ENCODE results near the gene RHPN2.
"Not testable (repeated sequence)": the region's sequence is repeated elsewhere in the genome, so short reads cannot be mapped to it uniquely, and the experiment has no call there.

The RHPN2 gene

DNA sequence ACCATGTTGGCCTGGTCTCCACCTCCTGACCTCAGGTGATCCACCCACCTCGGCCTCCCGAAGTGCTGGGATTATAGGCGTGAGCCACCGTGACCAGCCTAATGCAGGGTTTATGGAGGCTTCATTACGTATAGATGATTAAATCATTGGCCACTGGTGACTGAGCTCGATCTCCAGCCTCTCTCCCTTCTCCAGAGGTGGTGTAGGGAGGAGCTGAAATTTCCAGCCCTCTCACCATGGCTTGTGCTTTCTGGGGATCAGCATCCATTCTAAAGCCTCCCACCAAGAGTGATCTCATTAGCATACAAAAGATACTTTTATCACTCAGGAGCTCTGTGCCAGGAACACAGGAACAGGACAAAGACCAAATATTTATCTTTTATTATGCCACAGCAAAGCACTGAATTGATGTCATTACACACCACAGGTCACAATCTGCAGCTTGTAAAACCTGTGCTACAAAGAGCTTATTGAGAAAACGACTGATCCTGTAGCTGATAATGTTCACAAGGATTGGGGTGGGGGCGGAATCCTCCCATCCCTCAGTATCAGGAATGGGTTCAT is 32.4 kb downstream of the RHPN2 start:
- no peak for DNase-seq

DNA sequence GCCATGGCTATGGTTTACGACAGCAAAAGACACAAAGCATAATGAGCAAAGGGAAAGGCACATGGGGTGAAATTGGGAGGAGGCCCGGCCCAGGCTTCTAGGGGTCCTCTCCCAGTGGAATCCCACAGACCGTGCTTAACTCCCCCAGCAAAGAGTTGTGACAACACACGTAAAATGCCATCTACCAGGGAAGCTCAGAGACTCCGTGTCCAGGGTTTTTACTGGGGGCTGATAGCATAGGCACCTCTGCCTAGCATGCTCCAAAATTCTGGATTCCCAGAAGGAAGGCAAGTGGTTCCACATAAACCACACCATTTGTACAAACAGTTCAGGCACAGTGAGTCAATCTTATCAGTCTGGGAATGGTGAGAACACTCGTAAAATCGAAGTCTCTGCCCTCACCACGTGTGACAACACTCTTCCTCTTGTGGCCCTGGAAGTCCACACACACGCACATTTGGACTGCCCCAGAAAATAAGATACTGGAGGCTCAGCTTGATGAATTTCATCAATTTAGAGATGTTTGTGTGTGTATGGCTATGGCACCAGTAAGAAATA is 34.9 kb downstream of the RHPN2 start:
- DNase-seq: no peak

DNA sequence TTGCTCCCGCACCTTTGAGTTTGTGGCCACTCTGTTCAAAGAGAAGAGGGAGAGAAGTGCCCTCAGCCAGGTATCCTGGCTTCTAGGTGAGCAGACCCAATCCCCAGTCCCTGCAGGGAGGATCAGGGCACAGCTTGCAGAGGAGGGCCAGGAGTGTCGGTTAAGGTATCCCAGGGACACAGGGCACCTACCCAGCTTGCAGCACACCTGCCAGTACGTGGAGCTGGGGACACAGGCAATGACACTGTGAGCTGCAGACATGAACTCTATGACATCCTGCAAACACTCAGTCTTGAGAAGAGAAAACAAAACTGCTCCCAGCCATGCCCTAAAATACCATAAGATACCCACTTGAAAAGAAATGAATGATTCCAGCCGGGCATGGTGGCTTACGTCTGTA is 38.1 kb downstream of the RHPN2 start:
- not testable (repeated sequence) for DNase-seq

DNA sequence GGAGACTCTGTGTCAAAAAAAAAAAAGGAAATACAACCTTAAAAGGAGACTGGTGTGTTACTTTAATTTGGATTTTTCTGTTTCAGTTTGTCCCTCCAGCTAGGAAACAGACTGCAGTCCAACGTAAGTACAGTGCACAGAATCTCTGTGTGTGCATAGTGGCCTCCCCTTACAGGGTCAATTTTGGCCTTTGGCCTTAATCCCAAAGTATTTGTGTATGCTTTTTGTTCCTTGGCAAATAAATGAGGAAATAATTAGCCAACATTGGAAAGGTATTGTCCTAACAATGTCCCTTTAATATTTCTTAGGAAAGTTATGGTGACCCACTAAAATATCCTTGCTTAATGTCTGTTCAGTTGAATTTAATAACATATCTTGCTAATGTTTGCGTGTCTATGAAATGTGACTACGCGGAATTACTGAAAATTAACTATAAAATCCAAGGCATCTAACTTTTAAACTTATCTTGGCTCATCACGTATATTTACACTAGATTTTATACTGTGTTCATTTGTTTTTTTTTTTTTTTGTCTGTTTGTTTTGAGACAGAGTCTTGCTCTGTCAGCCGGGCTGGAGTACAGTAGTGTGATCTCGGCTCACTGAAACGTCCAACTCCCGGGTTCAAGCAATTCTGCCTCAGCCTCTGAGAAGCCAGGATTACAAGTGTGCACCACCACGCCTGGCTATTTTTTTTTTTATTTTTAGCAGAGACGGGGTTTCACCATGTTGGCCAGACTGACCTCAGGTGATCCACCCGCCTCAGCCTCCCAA is 39.0 kb downstream of the RHPN2 start:
- DNase-seq: not testable (repeated sequence)

DNA sequence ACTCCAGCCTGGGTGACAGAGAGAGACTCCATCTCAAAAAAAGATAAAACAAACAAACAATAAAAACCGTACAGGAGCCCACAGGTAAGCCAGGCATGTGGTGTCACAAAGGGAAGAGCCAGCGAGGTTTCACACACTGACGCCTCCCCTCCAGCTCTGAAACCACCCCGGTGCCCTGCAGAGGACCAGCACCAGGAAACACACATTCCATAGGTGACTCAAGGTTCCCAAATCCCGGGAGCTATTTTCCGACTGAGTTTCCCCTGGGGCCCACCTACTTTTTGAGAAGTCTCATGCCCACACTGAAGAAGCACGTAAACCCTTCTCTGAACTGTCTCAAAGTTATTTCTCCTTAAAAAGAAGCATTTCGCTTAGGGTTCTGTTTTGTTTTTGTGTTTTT is 40.3 kb downstream of the RHPN2 start:
- DNase-seq: no peak

DNA sequence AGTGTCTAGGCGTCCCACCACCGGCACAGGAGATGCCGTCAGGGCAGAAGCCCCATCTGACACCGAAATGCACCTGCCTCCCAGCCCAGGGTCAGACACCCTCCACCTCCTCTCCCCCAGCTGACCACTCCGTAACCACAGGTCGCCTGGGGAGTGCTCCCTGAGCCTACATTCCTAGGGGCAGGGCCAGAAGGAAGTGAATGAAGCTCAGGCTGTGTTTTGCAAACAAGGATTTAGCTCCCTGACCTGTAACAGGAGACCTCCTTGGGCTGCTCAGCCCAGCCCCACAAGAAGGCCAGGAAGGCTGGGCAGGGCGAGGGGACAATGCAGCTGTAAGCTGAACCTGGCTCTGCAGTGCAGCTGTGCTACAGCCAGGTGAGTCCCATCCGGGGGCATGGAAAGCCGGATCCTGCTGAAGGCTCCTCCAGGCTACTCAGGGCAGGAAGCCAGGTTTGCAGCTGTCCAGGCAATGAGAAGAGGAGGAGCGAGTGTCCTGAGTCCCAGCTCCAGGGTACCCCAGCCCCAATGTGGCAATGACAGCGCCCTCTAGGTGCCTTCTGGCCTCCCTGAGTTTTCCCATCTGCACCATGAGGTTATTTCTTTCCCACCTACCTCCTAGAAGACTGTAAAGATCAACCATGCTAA is 42.1 kb downstream of the RHPN2 start:
- DNase-seq: no peak

DNA sequence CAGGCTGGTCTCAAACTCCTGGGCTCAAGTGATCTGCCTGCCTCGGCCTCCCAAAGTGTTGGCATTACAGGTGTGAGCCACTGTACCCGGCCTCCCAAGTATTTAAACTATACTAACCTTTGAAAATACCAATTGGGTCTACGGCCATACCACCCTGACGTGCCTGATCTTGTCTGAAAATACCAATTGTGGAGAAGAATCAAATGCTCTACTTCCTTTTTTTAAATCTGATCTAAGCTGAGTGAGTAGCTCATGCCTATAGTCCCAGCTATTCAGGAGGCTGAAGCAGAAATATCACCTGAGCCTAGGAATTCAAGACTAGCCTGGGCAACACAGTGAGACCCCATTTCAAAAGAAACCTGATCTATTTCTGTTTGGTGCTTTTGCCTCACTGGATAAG is 53.8 kb downstream of the RHPN2 start:
- not testable (repeated sequence) for DNase-seq

DNA sequence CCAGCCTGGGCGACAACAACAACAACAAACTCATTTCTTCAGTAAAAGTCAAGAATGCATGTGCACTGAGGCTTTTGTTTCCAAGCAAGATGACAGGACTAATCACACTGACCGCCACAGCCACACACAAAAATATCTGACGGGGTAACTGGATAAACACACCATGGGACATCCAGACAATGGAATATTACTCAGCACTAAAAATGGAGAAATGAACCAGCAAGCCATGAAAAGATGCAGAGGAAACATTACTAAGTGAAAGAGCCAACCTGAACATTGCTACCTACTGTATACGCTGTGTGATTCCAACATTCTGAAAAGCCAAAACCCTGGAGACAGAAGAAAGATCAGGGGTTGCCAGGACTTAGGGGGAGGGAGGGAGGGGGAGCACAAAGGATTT is 56.0 kb downstream of the RHPN2 start:
- DNase-seq: no peak

DNA sequence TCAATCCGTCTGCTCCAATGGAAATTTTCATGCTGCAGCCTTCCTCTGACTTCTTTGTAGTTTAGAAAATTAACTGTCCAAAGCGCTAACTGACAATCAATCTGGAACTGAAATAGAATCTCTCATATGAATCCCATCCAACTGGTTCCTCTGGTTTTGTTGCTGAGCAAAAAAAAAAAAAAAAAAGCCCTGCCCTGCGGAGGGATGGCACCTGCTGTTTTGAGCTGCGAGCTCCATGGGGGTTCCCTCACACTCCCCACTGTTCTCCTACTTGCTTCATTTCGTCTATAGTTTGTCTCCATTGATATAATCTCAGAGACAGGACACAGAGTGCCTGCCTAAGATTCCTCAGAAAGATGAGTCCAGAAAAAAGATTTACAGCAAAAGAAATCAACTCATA is 59.2 kb downstream of the RHPN2 start:
- DNase-seq: no peak

DNA sequence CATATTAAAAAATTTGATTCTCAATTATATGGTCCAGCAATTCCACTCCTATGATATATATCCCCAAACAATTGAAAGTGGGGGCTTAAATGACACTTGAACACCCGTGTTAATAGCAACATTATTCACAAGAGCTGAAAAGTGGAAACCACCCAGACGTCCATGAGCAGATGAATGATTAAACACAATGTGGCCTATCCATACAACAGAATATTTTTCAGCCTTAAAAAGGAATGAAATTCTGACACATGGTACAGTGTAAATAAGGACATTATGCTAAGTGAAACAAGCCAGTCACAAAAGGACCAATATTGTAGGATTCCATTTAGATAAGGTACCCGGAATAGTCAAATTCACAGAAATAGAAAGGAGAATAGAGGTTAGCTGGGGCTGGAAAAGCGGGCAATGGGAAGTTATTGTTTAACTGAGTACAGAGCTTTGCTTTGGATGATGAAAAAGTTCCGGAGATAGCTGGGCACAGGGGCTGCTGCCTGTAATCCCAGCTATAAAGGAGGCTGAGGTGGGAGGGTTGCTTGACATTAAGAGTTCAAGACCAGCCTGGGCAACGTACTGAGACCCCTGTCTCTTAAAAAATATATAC is 61.2 kb downstream of the RHPN2 start:
- not testable (repeated sequence) for DNase-seq

DNA sequence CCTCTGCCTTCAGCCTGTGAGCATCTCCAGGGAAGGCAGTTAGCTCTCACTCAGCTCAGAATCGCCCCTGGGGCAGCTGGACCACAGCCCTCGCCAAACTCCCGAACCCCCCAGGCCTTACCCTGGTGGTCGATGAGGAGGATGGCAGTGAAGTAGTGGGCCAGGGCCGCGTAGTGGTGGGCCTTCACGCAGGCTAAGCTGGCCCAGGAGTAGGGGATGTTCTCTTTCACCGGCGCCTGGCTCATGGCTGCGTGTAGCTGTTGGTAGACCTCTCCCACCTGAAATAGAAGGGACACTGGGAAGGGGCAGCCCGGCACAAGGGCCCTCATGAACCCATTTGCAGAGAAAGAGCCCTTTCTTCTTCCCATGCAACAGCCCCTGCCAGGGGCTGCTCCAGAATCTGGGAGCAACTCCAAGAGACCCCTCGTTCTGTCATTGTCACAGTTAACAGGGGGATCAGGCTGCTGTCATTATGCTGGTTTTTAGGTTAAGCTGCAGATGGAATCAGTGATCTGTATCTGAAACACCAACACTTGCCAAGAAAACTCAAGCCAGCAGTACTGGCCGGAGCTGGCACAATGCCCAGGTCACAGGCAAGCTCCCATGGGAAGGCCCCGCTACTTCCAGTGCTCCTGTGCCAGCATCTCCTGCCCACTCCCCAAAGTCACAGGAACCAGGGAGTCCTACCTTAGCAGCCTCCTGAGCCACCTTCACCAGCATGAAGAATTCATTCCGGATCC is 62.4 kb downstream of the RHPN2 start:
- peak in 31 of 56 donors; percentile 2 to 51 (median 12) for DNase-seq

DNA sequence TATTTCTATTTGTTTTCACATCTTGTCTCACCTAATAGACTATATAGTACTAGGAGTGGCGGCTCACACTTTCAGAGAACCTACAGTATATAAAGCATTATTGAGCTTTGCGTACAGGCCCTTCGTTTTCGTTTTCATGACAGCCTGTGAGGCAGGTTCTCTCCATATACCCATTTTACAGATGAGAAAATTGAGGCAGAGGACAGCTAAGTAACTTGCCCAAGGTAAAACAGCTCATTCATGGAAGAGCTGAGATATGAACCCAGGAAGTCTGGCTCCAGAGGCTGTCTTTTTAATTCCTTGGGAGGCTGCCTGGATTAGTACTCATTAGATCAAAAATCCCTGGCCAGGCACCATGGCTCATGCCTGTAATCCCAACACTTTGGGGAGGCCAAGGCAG is 63.8 kb downstream of the RHPN2 start:
- no peak for DNase-seq

DNA sequence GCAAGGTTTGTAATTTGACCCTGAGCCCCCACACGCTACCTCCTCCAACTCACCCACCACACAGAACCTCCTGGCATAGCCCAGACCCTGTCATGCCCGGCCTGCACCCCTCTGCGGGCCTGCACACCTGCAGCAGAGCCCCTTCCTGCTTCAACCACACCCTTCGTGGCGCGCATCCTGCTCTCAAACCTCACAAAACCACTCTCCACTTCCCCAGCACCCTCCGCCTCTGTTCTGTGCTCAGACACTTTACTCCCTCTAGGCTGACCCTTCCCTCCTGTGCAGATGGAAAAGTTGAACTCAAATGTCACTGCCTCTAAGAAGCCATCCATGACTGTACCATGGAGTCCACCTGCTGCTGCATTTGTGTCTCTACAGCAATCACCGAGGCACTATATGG is 64.2 kb downstream of the RHPN2 start:
- DNase-seq: no peak

DNA sequence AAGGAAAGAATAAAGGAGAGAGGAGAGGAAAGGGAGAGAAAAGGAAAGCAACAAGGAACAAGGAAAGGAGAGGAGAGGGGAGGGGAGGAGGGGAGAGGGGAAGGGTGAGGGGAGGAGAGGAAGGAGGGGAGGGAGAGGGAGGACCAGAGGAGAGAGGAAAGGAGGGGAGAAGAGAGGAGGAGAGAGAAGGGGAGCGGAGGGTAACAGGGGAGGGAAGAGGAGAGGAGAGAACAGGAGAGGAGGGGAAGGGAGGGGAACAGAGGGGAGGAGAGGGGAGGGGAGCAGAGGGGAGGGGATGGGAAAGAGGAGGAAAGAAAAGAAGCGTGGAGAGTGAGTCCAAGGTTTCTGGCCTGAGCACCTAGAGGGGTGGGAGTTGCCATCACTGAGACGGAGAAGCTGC is 66.0 kb downstream of the RHPN2 start:
- no peak for DNase-seq

DNA sequence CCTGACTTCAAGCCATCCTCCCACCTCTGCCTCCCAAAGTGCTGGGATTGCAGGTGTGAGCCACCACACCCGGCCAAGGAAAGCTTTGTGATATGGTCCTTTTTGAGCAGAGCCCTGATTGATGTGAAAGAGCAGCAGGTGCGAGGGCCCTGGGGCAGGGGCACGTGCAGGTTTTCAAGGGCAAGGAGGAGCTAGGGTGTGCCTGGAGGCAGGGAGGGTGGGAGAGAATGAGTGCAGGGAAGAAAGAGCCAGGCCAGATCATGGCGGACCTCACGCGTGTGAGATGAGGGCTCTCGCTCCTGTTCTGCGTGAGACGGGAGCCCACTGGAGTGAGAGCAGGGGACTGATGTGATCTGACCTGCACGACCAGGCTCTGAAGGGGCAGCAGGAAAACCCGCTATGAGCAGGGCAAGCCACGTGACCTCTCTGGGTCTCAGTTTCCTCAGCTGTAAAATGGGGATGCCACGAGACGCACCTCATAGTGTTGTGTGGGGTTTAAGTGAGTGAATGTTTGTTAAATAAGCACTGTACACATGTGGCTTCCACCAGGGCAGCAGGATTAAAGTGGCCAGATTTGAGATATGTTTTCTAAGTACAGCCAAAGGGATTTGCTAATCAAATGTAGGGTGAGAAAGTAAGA is 66.9 kb downstream of the RHPN2 start:
- DNase-seq: no peak

DNA sequence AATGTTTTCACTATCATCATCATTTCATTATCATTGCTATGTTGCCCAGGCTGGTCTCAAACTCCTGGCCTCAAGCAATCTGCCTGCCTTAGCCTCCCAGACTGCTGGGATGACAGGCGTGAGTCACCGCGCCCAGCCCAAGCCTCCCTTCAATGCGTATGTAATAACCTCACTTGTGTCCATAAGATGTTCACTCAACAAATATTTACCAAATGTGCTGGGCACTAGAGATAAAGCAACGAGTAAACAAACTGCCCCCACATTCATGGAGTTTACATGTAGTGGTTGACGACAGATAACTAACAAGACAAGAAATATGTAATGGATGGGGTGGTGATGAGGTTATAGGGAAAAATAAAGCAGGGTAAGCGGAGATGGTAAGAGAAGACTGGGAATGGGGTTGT is 67.6 kb downstream of the RHPN2 start:
- DNase-seq: not testable (repeated sequence)

DNA sequence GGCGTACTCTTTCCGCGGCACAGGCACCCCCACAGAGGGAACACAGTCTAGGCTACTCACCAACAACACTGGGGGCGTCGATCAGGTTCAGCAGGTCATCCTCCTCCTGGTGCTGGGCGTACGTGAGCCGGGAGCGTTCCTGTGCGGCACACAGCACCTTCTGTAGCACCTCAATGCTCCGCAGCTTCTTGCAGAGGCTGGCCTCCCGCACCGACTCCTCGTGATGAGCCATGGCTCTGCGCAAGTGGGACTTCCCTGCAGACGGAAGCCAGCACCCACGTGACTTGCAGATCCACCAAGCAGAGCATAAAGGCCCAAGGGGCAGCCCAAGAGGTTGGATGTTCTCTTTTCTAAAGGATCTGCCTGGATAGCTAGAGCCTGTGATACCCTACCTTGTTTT is 68.7 kb downstream of the RHPN2 start:
- not testable (repeated sequence) for DNase-seq

DNA sequence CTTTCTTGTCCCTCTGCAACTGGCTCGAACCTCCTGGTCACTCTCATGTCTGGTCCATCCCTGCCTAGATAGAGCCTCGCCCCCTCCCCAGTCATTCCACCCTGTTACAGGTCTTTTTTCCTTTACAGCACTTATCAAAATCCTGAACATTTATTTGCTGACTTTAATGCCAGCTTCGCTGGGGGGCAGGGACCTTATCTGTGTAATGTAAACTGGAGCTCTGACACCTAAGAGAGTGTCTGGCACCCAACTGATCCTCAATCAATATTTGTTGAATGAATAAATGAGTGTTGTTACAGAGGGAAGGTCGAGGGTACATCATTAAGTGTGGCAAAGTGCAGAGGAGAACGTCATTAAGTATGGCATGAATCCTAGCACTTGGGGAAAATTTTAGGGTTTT is 76.0 kb downstream of the RHPN2 start:
- DNase-seq: no peak

DNA sequence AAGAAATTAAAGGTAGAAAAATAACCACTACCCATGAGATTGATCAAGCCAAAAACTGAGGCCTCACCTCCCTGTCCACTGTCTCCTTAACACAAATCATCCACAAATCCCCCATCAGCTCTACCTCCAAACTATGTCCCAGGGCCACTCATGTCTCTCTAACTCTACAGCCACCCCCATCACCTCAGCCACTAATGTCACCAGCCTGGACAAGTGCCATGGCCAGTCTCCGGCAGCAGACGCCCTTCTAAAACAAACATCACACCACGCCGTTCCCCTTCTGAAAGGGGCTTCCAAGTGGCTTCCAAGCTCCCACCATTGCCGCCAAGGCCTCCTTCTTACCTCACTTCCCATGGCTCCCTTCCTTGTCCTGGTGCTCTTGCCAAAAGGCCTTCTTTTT is 76.4 kb downstream of the RHPN2 start:
- not testable (repeated sequence) for DNase-seq

DNA sequence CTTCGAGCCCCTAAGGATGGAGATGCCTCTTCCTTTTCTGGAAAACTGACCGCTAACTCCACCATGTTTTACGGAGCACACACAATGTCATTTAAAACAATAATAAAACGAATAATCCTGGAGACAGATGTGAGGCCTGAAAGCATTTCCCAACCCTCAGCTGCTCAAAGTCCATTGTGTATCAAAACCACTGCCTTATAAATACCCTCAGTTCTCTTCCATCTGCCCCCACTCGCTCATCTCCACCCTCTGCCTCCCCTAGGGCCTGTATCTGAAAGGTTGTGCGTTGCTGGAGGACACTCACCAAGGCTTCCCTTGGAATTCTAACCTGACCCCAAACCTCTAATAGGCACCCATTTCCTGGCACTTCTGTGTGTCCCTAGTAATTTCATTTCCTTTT is 82.2 kb downstream of the RHPN2 start:
- DNase-seq: not testable (repeated sequence)

DNA sequence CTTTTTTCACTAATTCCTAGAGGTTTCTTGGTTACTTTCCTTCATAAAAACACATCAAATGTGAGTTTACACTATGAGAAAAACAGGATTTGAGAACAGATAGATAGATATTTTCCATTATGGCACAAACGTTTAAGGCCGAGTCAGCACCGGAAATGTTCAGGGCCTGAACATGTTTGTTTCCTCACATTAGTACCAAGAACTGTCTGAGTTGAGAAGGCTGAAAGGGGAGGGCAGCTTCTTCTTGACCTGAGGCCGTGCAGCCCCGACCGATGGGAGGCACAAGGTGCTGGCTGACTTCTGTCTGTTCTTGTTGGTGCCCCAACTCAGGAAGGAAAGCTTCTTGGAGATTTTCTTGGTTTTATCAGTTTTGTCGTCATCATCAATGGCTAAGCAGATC is 84.9 kb downstream of the RHPN2 start:
- not testable (repeated sequence) for DNase-seq

All from amygdala (tissue), 56 donors.